ENCODE measurements around the gene NTNG1.

NTNG1 gene

DNA sequence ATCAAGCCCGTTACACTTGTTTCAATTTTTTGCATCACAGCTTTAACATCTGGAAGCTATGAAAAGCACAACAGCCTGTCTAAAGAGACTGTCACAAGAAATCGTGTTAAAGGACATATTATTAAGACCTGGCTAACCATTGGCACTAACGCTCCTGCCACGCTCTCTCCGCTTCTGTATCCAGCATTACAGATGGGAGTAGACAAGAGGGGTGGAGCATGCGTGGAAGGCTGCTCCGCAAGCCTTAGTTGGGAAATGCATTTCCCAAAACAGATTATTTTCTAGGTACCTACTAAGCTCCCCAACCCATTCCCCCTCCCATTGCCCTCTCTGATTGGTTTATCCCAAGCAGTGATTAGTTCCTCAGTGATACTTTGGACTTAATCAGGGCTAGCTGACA, 72.4 kb downstream of the NTNG1 start:
- H3K27me3 ChIP-seq = no peaks in the 10 kb centered on the region
- H3K4me3 ChIP-seq (ENCODE audit: low read depth, low read length) = no peak overlapping the region
- no peaks in the 10 kb centered on the region; the same call in none of the 2 replicates for H3K4me1 ChIP-seq
- no peaks in the 10 kb centered on the region for H3K9me3 ChIP-seq
- no peak for DNase-seq
- no peaks in the 10 kb centered on the region for H3K36me3 ChIP-seq
- TF ChIP-seq, protein P1, sequence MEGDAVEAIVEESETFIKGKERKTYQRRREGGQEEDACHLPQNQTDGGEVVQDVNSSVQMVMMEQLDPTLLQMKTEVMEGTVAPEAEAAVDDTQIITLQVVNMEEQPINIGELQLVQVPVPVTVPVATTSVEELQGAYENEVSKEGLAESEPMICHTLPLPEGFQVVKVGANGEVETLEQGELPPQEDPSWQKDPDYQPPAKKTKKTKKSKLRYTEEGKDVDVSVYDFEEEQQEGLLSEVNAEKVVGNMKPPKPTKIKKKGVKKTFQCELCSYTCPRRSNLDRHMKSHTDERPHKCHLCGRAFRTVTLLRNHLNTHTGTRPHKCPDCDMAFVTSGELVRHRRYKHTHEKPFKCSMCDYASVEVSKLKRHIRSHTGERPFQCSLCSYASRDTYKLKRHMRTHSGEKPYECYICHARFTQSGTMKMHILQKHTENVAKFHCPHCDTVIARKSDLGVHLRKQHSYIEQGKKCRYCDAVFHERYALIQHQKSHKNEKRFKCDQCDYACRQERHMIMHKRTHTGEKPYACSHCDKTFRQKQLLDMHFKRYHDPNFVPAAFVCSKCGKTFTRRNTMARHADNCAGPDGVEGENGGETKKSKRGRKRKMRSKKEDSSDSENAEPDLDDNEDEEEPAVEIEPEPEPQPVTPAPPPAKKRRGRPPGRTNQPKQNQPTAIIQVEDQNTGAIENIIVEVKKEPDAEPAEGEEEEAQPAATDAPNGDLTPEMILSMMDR (IDR thresholded peaks at IDR 0.05; ENCODE audit: low read depth, low read length) = no peak

DNA sequence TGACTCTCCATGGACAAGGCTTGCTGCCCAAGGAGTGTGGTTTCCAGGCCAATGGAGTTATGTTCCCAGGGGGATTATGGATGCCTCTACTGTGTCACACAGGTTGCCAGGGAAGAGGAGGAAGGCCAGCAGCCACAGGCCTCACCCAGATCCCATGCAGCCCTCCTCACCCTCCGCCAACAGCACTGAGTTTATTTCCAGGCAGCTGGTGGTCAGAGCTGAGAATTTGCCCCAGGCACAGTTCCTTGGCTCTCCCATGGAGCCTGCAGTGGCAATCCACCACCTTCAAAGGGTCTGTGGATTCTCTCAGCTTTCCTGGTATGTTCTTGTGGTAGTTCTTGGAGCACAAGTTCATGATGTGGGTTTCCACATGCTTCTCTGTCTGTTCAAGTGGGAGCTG, 79.2 kb downstream of the NTNG1 start:
- TF ChIP-seq, protein P1 (IDR thresholded peaks at IDR 0.05; ENCODE audit: low read depth, low read length) = no peak
- Histone ChIP-seq H3K36me3 (no peaks in the 10 kb centered on the region), H3K9me3 (no peaks in the 10 kb centered on the region), H3K4me3 (ENCODE audit: low read depth, low read length) (no peak overlapping the region), H3K4me1 (no peaks in the 10 kb centered on the region), H3K27me3 (no peaks in the 10 kb centered on the region)
- peak; percentile 32 for DNase-seq

DNA sequence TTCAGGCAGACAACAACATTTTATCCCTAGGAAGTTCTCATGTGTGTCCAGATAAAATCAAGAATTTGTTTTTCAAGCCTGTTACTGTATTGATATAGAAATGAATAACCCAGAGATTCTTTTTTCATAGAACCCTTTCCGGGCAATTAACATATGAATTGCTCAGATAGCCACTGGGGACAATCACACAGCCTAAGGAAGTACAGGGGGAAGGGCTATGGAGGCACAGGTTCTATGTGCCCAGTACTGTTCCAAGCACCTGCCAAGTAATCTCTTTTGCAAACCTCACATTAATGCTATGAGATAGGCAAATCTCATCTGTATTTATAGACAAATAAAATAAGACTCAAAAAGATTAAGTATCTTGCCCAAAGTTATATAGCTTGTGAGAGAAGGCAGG, 84.9 kb downstream of the NTNG1 start:
- Histone ChIP-seq H3K4me1 (no peaks in the 10 kb centered on the region), H3K4me3 (ENCODE audit: low read depth, low read length) (no peak overlapping the region), H3K36me3 (no peaks in the 10 kb centered on the region), H3K9me3 (no peaks in the 10 kb centered on the region; the same call in 1 of the 2 replicates), H3K27me3 (no peaks in the 10 kb centered on the region)
- DNase-seq = no peak
- TF ChIP-seq, protein P1 (IDR thresholded peaks at IDR 0.05; ENCODE audit: low read depth, low read length) = no peak

- no peaks in the 10 kb centered on the region for H3K27me3 ChIP-seq
- no peak overlapping the region for H3K4me3 ChIP-seq (ENCODE audit: low read depth, low read length)
- TF ChIP-seq, protein P1 (IDR thresholded peaks at IDR 0.05; ENCODE audit: low read depth, low read length) = no peak
- no peaks in the 10 kb centered on the region for H3K36me3 ChIP-seq
- no peak for DNase-seq
- H3K9me3 ChIP-seq = no peaks in the 10 kb centered on the region; the same call in 1 of the 2 replicates
- H3K4me1 ChIP-seq = peaks cover 13% of the 10 kb centered on the region
Measured at GRCh38 chr1:107228704-107229371, 88.0 kb downstream of the NTNG1 start.

DNA sequence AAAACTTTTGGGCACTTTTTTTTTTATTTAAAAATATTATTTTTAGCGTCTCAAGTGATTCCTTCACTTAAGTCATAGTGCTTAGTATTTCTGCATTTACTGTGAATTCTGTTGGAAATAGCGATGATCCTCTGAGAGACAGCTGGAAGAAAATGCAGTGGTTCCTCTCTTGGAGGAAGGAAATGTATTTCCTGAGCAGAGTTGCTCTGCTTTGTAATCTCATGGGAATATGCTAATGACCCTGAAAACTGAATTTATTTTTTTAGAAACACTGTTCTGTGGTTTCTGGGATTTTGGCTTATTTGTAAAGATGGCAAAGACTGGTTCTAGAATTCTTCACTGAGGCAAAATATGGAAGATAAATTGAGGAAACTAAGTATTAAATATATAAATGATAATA, 88.9 kb downstream of the NTNG1 start:
- TF ChIP-seq, protein P1 (IDR thresholded peaks at IDR 0.05; ENCODE audit: low read depth, low read length) = no peak
- H3K9me3 ChIP-seq = no peaks in the 10 kb centered on the region; the same call in 1 of the 2 replicates
- no peaks in the 10 kb centered on the region for H3K27me3 ChIP-seq
- H3K4me1 ChIP-seq = peaks cover 13% of the 10 kb centered on the region
- no peaks in the 10 kb centered on the region for H3K36me3 ChIP-seq
- H3K4me3 ChIP-seq (ENCODE audit: low read depth, low read length) = no peak overlapping the region
- DNase-seq = no peak

DNA sequence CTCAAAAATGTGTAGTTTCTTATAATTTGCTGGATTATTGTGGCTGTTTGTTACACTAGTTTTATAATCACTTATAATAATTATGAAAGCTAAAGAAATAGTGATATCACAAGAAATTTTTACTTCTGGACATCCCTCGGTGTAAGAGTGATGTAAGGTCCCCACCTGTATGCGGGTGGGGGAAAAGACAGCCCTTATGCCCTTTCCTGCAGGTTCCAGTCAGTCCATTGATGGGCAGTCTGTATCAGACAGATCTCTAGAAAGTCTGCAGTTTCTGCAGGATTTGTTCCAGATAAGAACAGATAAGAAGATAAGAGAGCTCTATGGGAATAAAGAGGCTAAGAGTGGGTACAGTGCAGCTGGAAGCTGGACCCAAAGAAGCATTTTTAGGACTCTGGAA, 89.3 kb downstream of the NTNG1 start:
- H3K27me3 ChIP-seq = no peaks in the 10 kb centered on the region
- H3K9me3 ChIP-seq = no peaks in the 10 kb centered on the region; the same call in 1 of the 2 replicates
- no peaks in the 10 kb centered on the region for H3K36me3 ChIP-seq
- TF ChIP-seq, protein P1 (IDR thresholded peaks at IDR 0.05; ENCODE audit: low read depth, low read length) = no peak
- H3K4me3 ChIP-seq (ENCODE audit: low read depth, low read length) = no peak overlapping the region
- H3K4me1 ChIP-seq = peaks cover 13% of the 10 kb centered on the region
- DNase-seq = no peak
